Lower leg skin (tissue), 3 donors: Measurements from ENCODE around the gene RFPL4A.

ENCODE experiments used
- POLR2A ChIP-seq, 2 donors: fragments of 450-650 bp; IDR thresholded peaks; one replicate each; pipeline ENCODE4 v1.6.1; 2016 to 2017; ENCODE audit warnings: antibody characterized with exemption in 2 of 2, mild to moderate bottlenecking in 1 of 2, moderate library complexity in 1 of 2
- TF ChIP-seq, protein P1 (sequence below), 3 donors: fragments of 450-650 bp; IDR thresholded peaks; one replicate each; pipeline ENCODE4 v1.5.1; 2016; ENCODE audit warnings: antibody characterized with exemption in 3 of 3, mild to moderate bottlenecking in 3 of 3, moderate library complexity in 2 of 3

DNA sequence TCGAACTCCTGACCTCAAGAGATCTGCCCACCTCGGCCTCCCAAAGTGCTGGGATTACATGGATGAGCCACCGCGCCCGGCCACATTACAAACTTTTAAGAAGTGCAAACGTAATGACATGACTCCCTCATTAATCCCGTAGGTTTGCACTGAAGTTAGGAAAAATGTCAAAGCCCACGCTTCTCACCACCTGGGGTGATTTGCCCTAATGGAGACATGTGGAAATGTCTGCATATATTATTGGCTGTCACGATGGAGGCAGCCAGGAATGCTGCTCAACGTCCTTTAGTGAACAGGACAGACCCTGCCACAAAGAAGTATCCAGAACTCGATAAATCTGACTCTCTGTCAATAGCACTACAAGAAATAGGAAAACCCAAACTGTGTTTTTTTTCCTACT is 41.6 kb upstream of the RFPL4A start:
- no peak for TF ChIP-seq POLR2A (IDR thresholded peaks at IDR 0.05)
- TF ChIP-seq, protein P1, sequence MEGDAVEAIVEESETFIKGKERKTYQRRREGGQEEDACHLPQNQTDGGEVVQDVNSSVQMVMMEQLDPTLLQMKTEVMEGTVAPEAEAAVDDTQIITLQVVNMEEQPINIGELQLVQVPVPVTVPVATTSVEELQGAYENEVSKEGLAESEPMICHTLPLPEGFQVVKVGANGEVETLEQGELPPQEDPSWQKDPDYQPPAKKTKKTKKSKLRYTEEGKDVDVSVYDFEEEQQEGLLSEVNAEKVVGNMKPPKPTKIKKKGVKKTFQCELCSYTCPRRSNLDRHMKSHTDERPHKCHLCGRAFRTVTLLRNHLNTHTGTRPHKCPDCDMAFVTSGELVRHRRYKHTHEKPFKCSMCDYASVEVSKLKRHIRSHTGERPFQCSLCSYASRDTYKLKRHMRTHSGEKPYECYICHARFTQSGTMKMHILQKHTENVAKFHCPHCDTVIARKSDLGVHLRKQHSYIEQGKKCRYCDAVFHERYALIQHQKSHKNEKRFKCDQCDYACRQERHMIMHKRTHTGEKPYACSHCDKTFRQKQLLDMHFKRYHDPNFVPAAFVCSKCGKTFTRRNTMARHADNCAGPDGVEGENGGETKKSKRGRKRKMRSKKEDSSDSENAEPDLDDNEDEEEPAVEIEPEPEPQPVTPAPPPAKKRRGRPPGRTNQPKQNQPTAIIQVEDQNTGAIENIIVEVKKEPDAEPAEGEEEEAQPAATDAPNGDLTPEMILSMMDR (IDR thresholded peaks at IDR 0.05), result no peak
